GM18867 (cell line): ENCODE measurements around the gene CGN.

ENCODE experiments used
- ATAC-seq: cut with Tn5 transposase; IDR thresholded peaks from one replicate; pipeline ENCODE4 v1.9.1; 2021; ENCODE audit warnings: mild to moderate bottlenecking, moderate library complexity; ENCODE audit not compliant: unreplicated experiment

Gene CGN

DNA sequence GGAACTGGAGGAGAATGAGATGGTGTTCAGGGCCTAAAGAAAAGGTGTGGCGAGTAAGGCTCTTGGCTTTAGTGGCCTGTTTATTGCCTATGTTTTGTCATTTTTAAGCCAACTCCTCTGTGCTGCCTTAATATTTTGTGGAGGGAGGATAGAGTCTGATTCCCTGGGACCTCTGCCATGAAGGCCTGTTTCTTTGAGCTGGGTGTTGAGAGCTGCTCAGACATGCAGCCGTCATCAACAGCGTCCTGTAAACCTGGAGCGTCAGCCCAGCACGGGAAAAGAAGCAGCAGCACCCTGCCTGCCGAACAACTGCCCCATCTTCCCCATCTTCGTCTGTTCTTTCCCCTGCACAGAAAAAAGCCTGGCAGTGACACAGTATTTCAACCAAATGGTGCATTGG, 73.6 kb downstream of the CGN start:
- ATAC-seq = no peak

GRCh38 chr1:151585622-151586021, 74.4 kb downstream of the CGN start:
- no peak for ATAC-seq
